Ovary (tissue), 3 donors: ENCODE data around the gene MBD4.

Experiments
- CTCF ChIP-seq, 3 donors: fragments of 450-650 bp in 2 of 3; fragments of 200-600 bp in 1 of 3; IDR thresholded peaks; one replicate each; pipeline versions ENCODE4 v1.5.1 to v1.8.0; 2016 to 2022; ENCODE audit warnings: antibody characterized with exemption in 3 of 3, mild to moderate bottlenecking in 1 of 3
- EP300 ChIP-seq: sonication (generic); formaldehyde crosslinking; IDR thresholded peaks from one replicate; pipeline ENCODE4 v1.6.1; 2017; ENCODE audit warnings: antibody characterized with exemption
- POLR2A ChIP-seq: fragments of 450-650 bp; IDR thresholded peaks from one replicate; pipeline ENCODE4 v1.6.1; 2017; ENCODE audit warnings: antibody characterized with exemption, mild to moderate bottlenecking, moderate library complexity
- donor health status: DM: no; HTN: no; CAD: no.

GRCh38 chr3:129422897-129423296 is 16.9 kb downstream of the MBD4 start:
- TF ChIP-seq CTCF (IDR thresholded peaks at IDR 0.05) (no peak), POLR2A (no peak), EP300 (no peak)
